ENCODE results near the gene APOA1.

The APOA1 gene

DNA sequence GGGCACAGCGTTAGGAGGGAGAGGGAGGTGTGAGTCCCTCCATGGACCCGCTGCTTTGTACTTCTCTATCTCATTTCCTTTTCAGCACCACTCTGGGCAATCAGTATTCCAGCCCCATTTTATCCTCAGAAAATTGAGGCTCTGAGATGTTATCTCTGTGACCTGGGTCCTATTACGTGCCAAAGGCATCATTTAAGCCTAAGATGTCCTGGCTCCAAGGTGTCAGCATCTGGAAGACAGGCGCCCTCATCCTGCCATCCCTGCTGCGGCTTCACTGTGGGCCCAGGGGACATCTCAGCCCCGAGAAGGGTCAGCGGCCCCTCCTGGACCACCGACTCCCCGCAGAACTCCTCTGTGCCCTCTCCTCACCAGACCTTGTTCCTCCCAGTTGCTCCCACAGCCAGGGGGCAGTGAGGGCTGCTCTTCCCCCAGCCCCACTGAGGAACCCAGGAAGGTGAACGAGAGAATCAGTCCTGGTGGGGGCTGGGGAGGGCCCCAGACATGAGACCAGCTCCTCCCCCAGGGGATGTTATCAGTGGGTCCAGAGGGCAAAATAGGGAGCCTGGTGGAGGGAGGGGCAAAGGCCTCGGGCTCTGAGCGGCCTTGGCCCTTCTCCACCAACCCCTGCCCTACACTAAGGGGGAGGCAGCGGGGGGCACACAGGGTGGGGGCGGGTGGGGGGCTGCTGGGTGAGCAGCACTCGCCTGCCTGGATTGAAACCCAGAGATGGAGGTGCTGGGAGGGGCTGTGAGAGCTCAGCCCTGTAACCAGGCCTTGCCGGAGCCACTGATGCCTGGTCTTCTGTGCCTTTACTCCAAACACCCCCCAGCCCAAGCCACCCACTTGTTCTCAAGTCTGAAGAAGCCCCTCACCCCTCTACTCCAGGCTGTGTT lies 8.5 kb downstream of the APOA1 start:
- no peaks in the 10 kb centered on the region for H3K9me3 ChIP-seq (ENCODE audit: insufficient read depth, low read length)
- H3K4me2 ChIP-seq (ENCODE audit: low read depth, low read length, poor library complexity, severe bottlenecking), result no peak overlapping the region
- no peak overlapping the region for H3K9ac ChIP-seq (ENCODE audit: low read length)
- TF ChIP-seq, protein P1, sequence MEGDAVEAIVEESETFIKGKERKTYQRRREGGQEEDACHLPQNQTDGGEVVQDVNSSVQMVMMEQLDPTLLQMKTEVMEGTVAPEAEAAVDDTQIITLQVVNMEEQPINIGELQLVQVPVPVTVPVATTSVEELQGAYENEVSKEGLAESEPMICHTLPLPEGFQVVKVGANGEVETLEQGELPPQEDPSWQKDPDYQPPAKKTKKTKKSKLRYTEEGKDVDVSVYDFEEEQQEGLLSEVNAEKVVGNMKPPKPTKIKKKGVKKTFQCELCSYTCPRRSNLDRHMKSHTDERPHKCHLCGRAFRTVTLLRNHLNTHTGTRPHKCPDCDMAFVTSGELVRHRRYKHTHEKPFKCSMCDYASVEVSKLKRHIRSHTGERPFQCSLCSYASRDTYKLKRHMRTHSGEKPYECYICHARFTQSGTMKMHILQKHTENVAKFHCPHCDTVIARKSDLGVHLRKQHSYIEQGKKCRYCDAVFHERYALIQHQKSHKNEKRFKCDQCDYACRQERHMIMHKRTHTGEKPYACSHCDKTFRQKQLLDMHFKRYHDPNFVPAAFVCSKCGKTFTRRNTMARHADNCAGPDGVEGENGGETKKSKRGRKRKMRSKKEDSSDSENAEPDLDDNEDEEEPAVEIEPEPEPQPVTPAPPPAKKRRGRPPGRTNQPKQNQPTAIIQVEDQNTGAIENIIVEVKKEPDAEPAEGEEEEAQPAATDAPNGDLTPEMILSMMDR (IDR thresholded peaks at IDR 0.05; ENCODE audit: insufficient read depth, low read length, poor library complexity, severe bottlenecking), result no peak
- no peak for TF ChIP-seq EZH2phosphoT487 (conservative IDR thresholded peaks at IDR 0.05; ENCODE audit: low read length)
- no peaks in the 10 kb centered on the region for H3K36me3 ChIP-seq (ENCODE audit: low read length)
- no peak overlapping the region for H3K4me3 ChIP-seq (ENCODE audit: insufficient read depth, low read length, poor library complexity, severe bottlenecking)
- no peak overlapping the region for H3K27ac ChIP-seq (ENCODE audit: low read depth, low read length)
- no peaks in the 10 kb centered on the region for H4K20me1 ChIP-seq (ENCODE audit: low read depth, low read length)
- H3F3A ChIP-seq (ENCODE audit: insufficient read depth), result no peaks in the 10 kb centered on the region
- H3K9me2 ChIP-seq (replicated peaks; ENCODE audit: insufficient read depth, low read length), result no peaks in the 10 kb centered on the region
- no peaks in the 10 kb centered on the region for H3K79me2 ChIP-seq (ENCODE audit: insufficient read depth, low read length)
- no peak overlapping the region for H2AFZ ChIP-seq (ENCODE audit: low read depth, low read length, severe bottlenecking)
- no peaks in the 10 kb centered on the region for H3K27me3 ChIP-seq (ENCODE audit: low read length)

GRCh38 chr11:116827461-116827860 lies 10.0 kb downstream of the APOA1 start:
- no peak overlapping the region for H3K9ac ChIP-seq (ENCODE audit: low read length)
- H4K20me1 ChIP-seq (ENCODE audit: low read depth, low read length), result no peaks in the 10 kb centered on the region
- H3K27ac ChIP-seq (ENCODE audit: low read depth, low read length), result no peak overlapping the region
- no peak overlapping the region for H2AFZ ChIP-seq (ENCODE audit: low read depth, low read length, severe bottlenecking)
- H3K4me2 ChIP-seq (ENCODE audit: low read depth, low read length, poor library complexity, severe bottlenecking), result no peak overlapping the region
- TF ChIP-seq, protein P1 (IDR thresholded peaks at IDR 0.05; ENCODE audit: insufficient read depth, low read length, poor library complexity, severe bottlenecking), result no peak
- no peak for TF ChIP-seq EZH2phosphoT487 (conservative IDR thresholded peaks at IDR 0.05; ENCODE audit: low read length)
- H3K4me3 ChIP-seq (ENCODE audit: insufficient read depth, low read length, poor library complexity, severe bottlenecking), result no peak overlapping the region
- no peaks in the 10 kb centered on the region for H3K36me3 ChIP-seq (ENCODE audit: low read length)
- H3F3A ChIP-seq (ENCODE audit: insufficient read depth), result no peaks in the 10 kb centered on the region
- no peaks in the 10 kb centered on the region for H3K79me2 ChIP-seq (ENCODE audit: insufficient read depth, low read length)
- no peaks in the 10 kb centered on the region for H3K9me3 ChIP-seq (ENCODE audit: insufficient read depth, low read length)
- no peaks in the 10 kb centered on the region for H3K27me3 ChIP-seq (ENCODE audit: low read length)
- no peaks in the 10 kb centered on the region for H3K9me2 ChIP-seq (replicated peaks; ENCODE audit: insufficient read depth, low read length)

- no peak overlapping the region for H2AFZ ChIP-seq (ENCODE audit: low read depth, low read length, severe bottlenecking)
- no peak overlapping the region for H3K4me2 ChIP-seq (ENCODE audit: low read depth, low read length, poor library complexity, severe bottlenecking)
- H3K9ac ChIP-seq (ENCODE audit: low read length), result no peak overlapping the region
- no peaks in the 10 kb centered on the region for H3K79me2 ChIP-seq (ENCODE audit: insufficient read depth, low read length)
- H3K4me3 ChIP-seq (ENCODE audit: insufficient read depth, low read length, poor library complexity, severe bottlenecking), result no peak overlapping the region
- no peaks in the 10 kb centered on the region for H3K36me3 ChIP-seq (ENCODE audit: low read length)
- H3K9me2 ChIP-seq (replicated peaks; ENCODE audit: insufficient read depth, low read length), result no peaks in the 10 kb centered on the region
- no peaks in the 10 kb centered on the region for H3F3A ChIP-seq (ENCODE audit: insufficient read depth)
- H3K27ac ChIP-seq (ENCODE audit: low read depth, low read length), result no peak overlapping the region
- no peaks in the 10 kb centered on the region for H3K9me3 ChIP-seq (ENCODE audit: insufficient read depth, low read length)
- no peak for TF ChIP-seq EZH2phosphoT487 (conservative IDR thresholded peaks at IDR 0.05; ENCODE audit: low read length)
- TF ChIP-seq, protein P1 (IDR thresholded peaks at IDR 0.05; ENCODE audit: insufficient read depth, low read length, poor library complexity, severe bottlenecking), result no peak
- H4K20me1 ChIP-seq (ENCODE audit: low read depth, low read length), result no peaks in the 10 kb centered on the region
- H3K27me3 ChIP-seq (ENCODE audit: low read length), result no peaks in the 10 kb centered on the region
These were observed 10.5 kb downstream of the APOA1 start for GRCh38 chr11:116826751-116827431.
